ENCODE results near the gene CCDC85A. TPM values are rescaled to one million over a fixed set of nuclear protein-coding genes. Genes with fewer than 3 reads are reported as not detected.

Gene CCDC85A
- total RNA-seq = 11.2 and 24.1 TPM in 2 replicates

GRCh38 chr2:56183643-56184499, at the start of gene CCDC85A:
Gene CCDC85A, plus strand, starts transcription at chr2:56183990. Its CDS starts 635 bp downstream, at chr2:56184625.

Measured in endothelial cell of coronary artery (primary cell).